Liver (tissue), 9 donors: ENCODE measurements around the gene ATP5MG. TPM values are rescaled to one million over a fixed set of nuclear protein-coding genes. Genes with fewer than 3 reads are reported as not detected.

Experiments
- DNase-seq: peaks from one replicate; pipeline ENCODE4 v3.0.0-alpha.2; 2017; ENCODE audit warnings: low spot score
- H3K27ac ChIP-seq, 2 donors: one replicate each; pipeline ENCODE4 v1.7.0; 2013; ENCODE audit warnings: inconsistent platforms in 2 of 2, low read length in 2 of 2, control low read depth in 1 of 2, low read depth in 1 of 2, mild to moderate bottlenecking in 1 of 2
- H3K27me3 ChIP-seq, 4 donors: one replicate each; pipeline versions ENCODE4 v1.6.1 to v1.7.0; 2013; ENCODE audit warnings: low read length in 3 of 4, inconsistent platforms in 1 of 4, mild to moderate bottlenecking in 1 of 4, moderate library complexity in 1 of 4; ENCODE audit not compliant: control insufficient read depth in 4 of 4, insufficient read depth in 4 of 4
- H3K36me3 ChIP-seq, 4 donors: one replicate each; pipeline versions ENCODE4 v1.6.1 to v1.7.0; 2013; ENCODE audit warnings: low read length in 3 of 4, mild to moderate bottlenecking in 3 of 4, low read depth in 1 of 4, moderate library complexity in 1 of 4; ENCODE audit not compliant: control insufficient read depth in 4 of 4, insufficient read depth in 3 of 4
- H3K4me1 ChIP-seq, 4 donors: one replicate each; pipeline versions ENCODE4 v1.6.1 to v1.7.0; 2013; ENCODE audit warnings: low read length in 3 of 4, mild to moderate bottlenecking in 3 of 4, moderate library complexity in 1 of 4; ENCODE audit not compliant: control insufficient read depth in 4 of 4, insufficient read depth in 4 of 4
- H3K4me3 ChIP-seq, 3 donors: one replicate each; pipeline versions ENCODE4 v1.6.1 to v1.7.0; 2013; ENCODE audit warnings: low read length in 3 of 3, control low read depth in 1 of 3, low read depth in 1 of 3, mild to moderate bottlenecking in 1 of 3
- H3K9ac ChIP-seq, 2 donors: one replicate each; pipeline ENCODE4 v1.7.0; 2013; ENCODE audit warnings: low read length in 2 of 2, mild to moderate bottlenecking in 2 of 2, moderate library complexity in 2 of 2, control low read depth in 1 of 2, low read depth in 1 of 2
- H3K9me3 ChIP-seq, 4 donors: one replicate each; pipeline versions ENCODE4 v1.6.1 to v1.7.0; 2013; ENCODE audit warnings: low read length in 3 of 4; ENCODE audit not compliant: control insufficient read depth in 4 of 4
- ATF3 ChIP-seq: IDR thresholded peaks from 2 replicates; pipeline ENCODE4 v1.6.1; 2016; ENCODE audit warnings: antibody characterized with exemption
- CTCF ChIP-seq: fragments of 150-350 bp; IDR thresholded peaks from 2 replicates; pipeline ENCODE4 v1.5.1; 2017; ENCODE audit warnings: improper control_type of control experiment, low read depth, low read length; ENCODE audit not compliant: missing input control
- EGR1 ChIP-seq, 2 donors: IDR thresholded peaks; 2 replicates each; pipeline ENCODE4 v1.6.1; 2016 to 2018; ENCODE audit warnings: antibody characterized with exemption in 2 of 2, low read depth in 2 of 2
- FOXA2 ChIP-seq: IDR thresholded peaks from 2 replicates; pipeline ENCODE4 v1.6.1; 2016; ENCODE audit warnings: antibody characterized with exemption
- GABPA ChIP-seq, 2 donors: IDR thresholded peaks in 1 of 2; conservative IDR thresholded peaks in 1 of 2; 2 replicates each; pipeline ENCODE4 v1.6.1; 2016; ENCODE audit warnings: antibody characterized with exemption in 2 of 2, mild to moderate bottlenecking in 1 of 2, moderate library complexity in 1 of 2
- HNF4G ChIP-seq: IDR thresholded peaks from 2 replicates; pipeline ENCODE4 v1.6.1; 2016; ENCODE audit warnings: antibody characterized with exemption
- MAX ChIP-seq: IDR thresholded peaks from 2 replicates; pipeline ENCODE4 v1.6.1; 2016; ENCODE audit warnings: antibody characterized with exemption
- NR2F2 ChIP-seq: IDR thresholded peaks from 2 replicates; pipeline ENCODE4 v1.6.1; 2016; ENCODE audit warnings: antibody characterized with exemption
- RAD21 ChIP-seq, 2 donors: IDR thresholded peaks; 2 replicates each; pipeline ENCODE4 v1.6.1; 2016; ENCODE audit warnings: antibody characterized with exemption in 2 of 2, mild to moderate bottlenecking in 2 of 2
- REST ChIP-seq: IDR thresholded peaks from 2 replicates; pipeline ENCODE4 v1.6.1; 2016; ENCODE audit warnings: antibody characterized with exemption, mild to moderate bottlenecking
- RXRA ChIP-seq, 2 donors: IDR thresholded peaks; 2 replicates each; pipeline ENCODE4 v1.6.1; 2017 to 2018; ENCODE audit warnings: antibody characterized with exemption in 2 of 2, mild to moderate bottlenecking in 1 of 2
- SP1 ChIP-seq: IDR thresholded peaks from 2 replicates; pipeline ENCODE4 v1.6.1; 2018; ENCODE audit warnings: antibody characterized with exemption, mild to moderate bottlenecking
- TAF1 ChIP-seq: conservative IDR thresholded peaks from 2 replicates; pipeline ENCODE4 v1.6.1; 2016; ENCODE audit warnings: antibody characterized with exemption, mild to moderate bottlenecking
- WGBS: extraction: QIAGEN DNeasy Blood & Tissue Kit; methylation state at CpG from one replicate; pipeline ENCODE4 v1.1.7; 2013; 5-methylcytosine and 5-hydroxymethylcytosine counted together
- polyA plus RNA-seq, 2 donors: library from polyadenylated mRNA; stranded (reverse) in 1 of 2; unstranded in 1 of 2; fragments of 200-250 nt in 1 of 2; fragments of >200 nt in 1 of 2; fragmentation: Nextera tagmentation in 1 of 2; extraction: Ambion mirVana in 1 of 2; gene quantifications; one replicate each; pipeline versions ENCODE4 v1.2.1 to v1.2.3, GENCODE V29; 2013 to 2015
- total RNA-seq, 2 donors: library from RNA; depleted of rRNA; stranded (reverse); fragments of >200 nt; gene quantifications; one replicate each; pipeline ENCODE4 v1.2.3, GENCODE V29; 2014
- donor health status: healthy.
- donor health status: healthy.
- donor health status: healthy.
- donor health status: healthy.
- donor health status: healthy.

Gene ATP5MG
- total and polyA plus RNA-seq, 4 donors: 25.5 to 542 (median 87.6) TPM

GRCh38 chr11:118443590-118444218 lies 42.3 kb downstream of the ATP5MG start:
- no peak overlapping the region for H3K9ac ChIP-seq
- peaks cover 2 to 16% (median 14%) of the 10 kb centered on the region in 4 donors for H3K4me1 ChIP-seq
- TF ChIP-seq TAF1 (no peak), NR2F2 (no peak), SP1 (no peak), RAD21 (IDR thresholded peaks at IDR 0.05) (no peak), EGR1 (IDR thresholded peaks at IDR 0.05; ENCODE audit: low read depth in 2 of 2) (no peak), REST (no peak), ATF3 (no peak), RXRA (IDR thresholded peaks at IDR 0.05) (no peak), HNF4G (no peak), MAX (no peak), FOXA2 (no peak), CTCF (no peak)
- no peak overlapping the region for H3K27ac ChIP-seq
- WGBS: 84% methylated on average over 2 of the region's 2 CpGs
- no peaks in the 10 kb centered on the region for H3K27me3 ChIP-seq
- no peaks in the 10 kb centered on the region for H3K36me3 ChIP-seq
- H3K9me3 ChIP-seq: no peaks in the 10 kb centered on the region
- DNase-seq: no peak
- H3K4me3 ChIP-seq: no peak overlapping the region

- H3K9ac ChIP-seq: no peak overlapping the region
- no peaks in the 10 kb centered on the region for H3K9me3 ChIP-seq
Measured at GRCh38 chr11:118447423-118447822, 46.0 kb downstream of the ATP5MG start.

More at GRCh38 chr11:118447423-118447822, 46.0 kb downstream of the ATP5MG start:
- Histone ChIP-seq H3K4me3 (no peak overlapping the region), H3K36me3 (no peaks in the 10 kb centered on the region), H3K27me3 (no peaks in the 10 kb centered on the region), H3K27ac (no peak overlapping the region), H3K4me1 (peaks cover 0 to 6% (median 3%) of the 10 kb centered on the region in 4 donors)
- TF ChIP-seq GABPA (IDR thresholded peaks at IDR 0.05 in 1 of 2, conservative IDR thresholded peaks at IDR 0.05 in 1 of 2) (no peak), TAF1 (no peak), SP1 (no peak), REST (no peak)
- WGBS: 95% methylated on average over 4 of the region's 4 CpGs
- DNase-seq: no peak
